ENCODE data around the gene GLI3. TPM values are rescaled to one million over a fixed set of nuclear protein-coding genes. Genes with fewer than 3 reads are reported as not detected.

Gene GLI3
- total and polyA plus RNA-seq, 3 experiments from 2014 or later: 0.16 to 0.46 (median 0.44) TPM

DNA sequence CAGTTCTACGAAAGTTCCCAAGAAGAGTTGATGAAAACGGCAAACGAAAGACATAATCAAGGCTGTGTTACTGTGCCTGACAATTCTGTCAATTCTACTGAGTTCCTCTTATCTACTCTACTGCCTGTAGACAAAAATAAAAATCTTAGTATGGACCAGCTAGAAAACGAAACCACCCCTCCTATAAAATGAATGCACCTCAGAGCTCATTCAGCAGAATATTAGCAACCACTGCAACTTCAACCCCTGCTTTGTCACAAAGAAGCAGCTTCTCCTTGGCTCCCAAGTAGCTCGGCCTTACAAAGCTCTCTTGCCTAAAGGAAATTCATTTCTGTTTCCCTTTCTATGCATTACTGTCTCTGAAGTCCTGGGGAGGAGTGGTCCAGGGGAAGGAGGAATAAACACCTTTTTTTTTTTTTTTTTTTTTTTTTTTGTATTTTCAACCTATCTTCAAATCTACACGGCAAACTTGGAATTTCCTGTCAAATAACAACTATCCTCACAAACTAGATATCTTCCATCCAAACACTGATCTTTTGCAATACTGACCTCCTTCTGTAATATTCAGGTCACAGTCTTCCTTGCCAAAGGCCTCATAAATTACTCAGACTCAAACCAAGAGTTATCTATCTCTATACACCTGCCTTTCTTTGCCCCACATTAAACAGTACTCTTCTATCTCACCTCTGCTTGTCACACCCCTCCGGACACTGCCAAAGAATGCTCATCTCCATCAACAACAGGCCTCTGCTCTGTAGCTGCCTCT lies 74.3 kb downstream of the GLI3 start:
- Histone ChIP-seq H3K27ac (ENCODE audit: low read depth, low read length) (no peak overlapping the region), H3K4me1 (ENCODE audit: insufficient read depth, low read length) (no peaks in the 10 kb centered on the region), H3K36me3 (ENCODE audit: insufficient read depth, low read length) (no peaks in the 10 kb centered on the region), H3K27me3 (ENCODE audit: insufficient read depth, low read length, poor library complexity, severe bottlenecking) (no peaks in the 10 kb centered on the region), H3K4me3 (ENCODE audit: low read length) (no peak overlapping the region), H3K9me3 (ENCODE audit: low read length) (no peaks in the 10 kb centered on the region)
- Mint-ChIP-seq H3K4me1 (no peaks in the 10 kb centered on the region), H3K27ac (no peak overlapping the region), H3K4me3 (no peak overlapping the region), H3K36me3 (no peaks in the 10 kb centered on the region), H3K27me3 (no peaks in the 10 kb centered on the region), H3K9me3 (peaks cover 0 to 3% (median 0%) of the 10 kb centered on the region in 5 donors)
- POLR2A ChIA-PET: no interaction called here
- DNase-seq: no peak
- CTCF ChIA-PET: no interaction called here

DNA sequence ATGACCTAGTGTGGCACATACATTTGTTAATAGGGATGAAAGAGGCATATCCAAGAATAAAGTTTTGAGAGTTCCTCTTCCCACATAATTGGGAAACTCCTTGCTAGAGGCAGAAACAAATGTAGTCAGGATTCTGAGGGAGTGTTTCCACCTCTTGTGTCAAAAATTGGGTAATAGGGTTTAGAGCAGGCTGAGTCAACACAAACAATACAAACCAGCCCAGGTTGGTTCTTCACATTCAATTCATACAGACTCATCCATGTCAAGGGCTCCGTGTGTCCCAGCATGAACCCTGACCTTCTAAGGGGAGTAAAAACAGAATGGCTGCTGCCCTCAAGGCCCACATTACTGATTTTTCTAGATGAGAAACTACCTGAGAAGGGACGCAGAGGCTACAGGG lies 75.3 kb downstream of the GLI3 start:
- DNase-seq: no peak
- no peaks in the 10 kb centered on the region for H3K4me1 ChIP-seq (ENCODE audit: insufficient read depth, low read length)
- H3K9me3 ChIP-seq (ENCODE audit: low read length): no peaks in the 10 kb centered on the region
- Mint-ChIP-seq H3K9me3 (peaks cover 0 to 3% (median 0%) of the 10 kb centered on the region in 5 donors), H3K4me3 (no peak overlapping the region), H3K27me3 (no peaks in the 10 kb centered on the region), H3K27ac (no peak overlapping the region), H3K4me1 (no peaks in the 10 kb centered on the region), H3K36me3 (no peaks in the 10 kb centered on the region)
- POLR2A ChIA-PET: no interaction called here
- H3K27me3 ChIP-seq (ENCODE audit: insufficient read depth, low read length, poor library complexity, severe bottlenecking): no peaks in the 10 kb centered on the region
- H3K27ac ChIP-seq (ENCODE audit: low read depth, low read length): no peak overlapping the region
- CTCF ChIA-PET: no interaction called here
- H3K36me3 ChIP-seq (ENCODE audit: insufficient read depth, low read length): no peaks in the 10 kb centered on the region
- H3K4me3 ChIP-seq (ENCODE audit: low read length): no peak overlapping the region

DNA sequence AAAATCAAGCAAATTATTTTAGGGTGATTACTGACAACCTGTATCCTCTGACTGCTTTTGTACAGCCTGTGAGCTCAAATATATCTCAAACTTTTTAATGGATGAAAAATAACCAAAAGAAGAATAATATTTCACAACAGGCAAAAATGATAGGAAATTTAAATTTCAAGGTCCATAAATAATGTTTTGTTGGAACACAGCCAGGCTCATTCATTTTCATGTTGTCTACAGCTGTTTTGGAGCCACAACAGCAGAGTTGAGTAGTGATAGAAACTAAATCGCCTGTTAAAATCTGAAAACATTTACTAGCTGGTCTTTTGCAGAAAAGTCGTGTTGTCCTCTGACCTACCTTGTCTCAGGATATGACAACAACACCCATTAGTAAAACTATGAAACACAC lies 75.9 kb downstream of the GLI3 start:
- ChIA-PET POLR2A (no interaction called here), CTCF (no interaction called here)
- Histone ChIP-seq H3K27me3 (ENCODE audit: insufficient read depth, low read length, poor library complexity, severe bottlenecking) (no peaks in the 10 kb centered on the region), H3K36me3 (ENCODE audit: insufficient read depth, low read length) (no peaks in the 10 kb centered on the region), H3K4me1 (ENCODE audit: insufficient read depth, low read length) (no peaks in the 10 kb centered on the region), H3K9me3 (ENCODE audit: low read length) (no peaks in the 10 kb centered on the region), H3K27ac (ENCODE audit: low read depth, low read length) (no peak overlapping the region), H3K4me3 (ENCODE audit: low read length) (no peak overlapping the region)
- Mint-ChIP-seq H3K4me1 (no peaks in the 10 kb centered on the region), H3K9me3 (peaks cover 0 to 3% (median 0%) of the 10 kb centered on the region in 5 donors), H3K36me3 (no peaks in the 10 kb centered on the region), H3K27me3 (no peaks in the 10 kb centered on the region), H3K27ac (no peak overlapping the region), H3K4me3 (no peak overlapping the region)
- DNase-seq: no peak

DNA sequence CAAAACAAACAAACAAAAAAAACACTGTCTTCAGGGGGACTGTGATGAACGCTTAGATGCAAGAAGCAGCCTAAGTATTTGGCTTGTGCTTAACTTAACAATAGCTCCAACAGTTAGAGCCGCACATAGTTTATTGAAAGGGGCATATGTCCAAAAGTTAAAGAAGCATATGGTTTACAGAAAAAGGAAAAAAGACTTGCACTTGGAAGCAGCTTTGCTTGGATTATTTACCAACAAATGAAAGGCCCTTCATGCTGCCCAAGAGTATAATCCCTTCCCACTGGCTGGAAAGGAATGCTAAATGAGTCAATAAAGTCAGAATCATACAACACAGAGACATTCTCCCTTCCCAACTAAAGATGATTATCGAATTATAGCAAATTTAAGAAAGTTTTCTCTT lies 77.9 kb downstream of the GLI3 start:
- POLR2A ChIA-PET: no interaction called here
- CTCF ChIA-PET: no interaction called here
- no peak for DNase-seq
- H3K27me3 ChIP-seq (ENCODE audit: insufficient read depth, low read length, poor library complexity, severe bottlenecking): no peaks in the 10 kb centered on the region
- H3K36me3 ChIP-seq (ENCODE audit: insufficient read depth, low read length): no peaks in the 10 kb centered on the region
- Mint-ChIP-seq H3K36me3 (no peaks in the 10 kb centered on the region), H3K27ac (no peak overlapping the region), H3K4me1 (no peaks in the 10 kb centered on the region), H3K4me3 (no peak overlapping the region), H3K27me3 (no peaks in the 10 kb centered on the region), H3K9me3 (peaks cover 0 to 3% (median 0%) of the 10 kb centered on the region in 5 donors)
- H3K4me1 ChIP-seq (ENCODE audit: insufficient read depth, low read length): no peaks in the 10 kb centered on the region
- no peaks in the 10 kb centered on the region for H3K9me3 ChIP-seq (ENCODE audit: low read length)
- no peak overlapping the region for H3K27ac ChIP-seq (ENCODE audit: low read depth, low read length)
- no peak overlapping the region for H3K4me3 ChIP-seq (ENCODE audit: low read length)

- H3K4me3 Mint-ChIP-seq: no peak overlapping the region
- no peaks in the 10 kb centered on the region for H3K9me3 Mint-ChIP-seq
- no peaks in the 10 kb centered on the region for H3K4me1 Mint-ChIP-seq
- H3K27ac ChIP-seq (ENCODE audit: low read depth, low read length): no peak overlapping the region
- ChIA-PET POLR2A (no interaction called here), CTCF (no interaction called here)
- peak overlapping the region in 1 of 8 donors; percentile 38 for H3K27ac Mint-ChIP-seq
- no peaks in the 10 kb centered on the region for H3K27me3 ChIP-seq (ENCODE audit: insufficient read depth, low read length, poor library complexity, severe bottlenecking)
- no peak overlapping the region for H3K4me3 ChIP-seq (ENCODE audit: low read length)
- no peaks in the 10 kb centered on the region for H3K36me3 Mint-ChIP-seq
- H3K9me3 ChIP-seq (ENCODE audit: low read length): no peaks in the 10 kb centered on the region
- H3K4me1 ChIP-seq (ENCODE audit: insufficient read depth, low read length): no peaks in the 10 kb centered on the region
- DNase-seq: no peak
- H3K27me3 Mint-ChIP-seq: no peaks in the 10 kb centered on the region
- H3K36me3 ChIP-seq (ENCODE audit: insufficient read depth, low read length): no peaks in the 10 kb centered on the region
Observed at GRCh38 chr7:42156967-42157721, 79.9 kb downstream of the GLI3 start.

GRCh38 chr7:42156291-42156865 lies 80.6 kb downstream of the GLI3 start:
- CTCF ChIA-PET: no interaction called here
- H3K4me3 Mint-ChIP-seq: no peak overlapping the region
- H3K9me3 Mint-ChIP-seq: no peaks in the 10 kb centered on the region
- H3K4me1 ChIP-seq (ENCODE audit: insufficient read depth, low read length): no peaks in the 10 kb centered on the region
- H3K36me3 ChIP-seq (ENCODE audit: insufficient read depth, low read length): no peaks in the 10 kb centered on the region
- H3K4me3 ChIP-seq (ENCODE audit: low read length): no peak overlapping the region
- H3K36me3 Mint-ChIP-seq: no peaks in the 10 kb centered on the region
- DNase-seq: no peak
- H3K27ac ChIP-seq (ENCODE audit: low read depth, low read length): no peak overlapping the region
- POLR2A ChIA-PET: no interaction called here
- no peaks in the 10 kb centered on the region for H3K27me3 ChIP-seq (ENCODE audit: insufficient read depth, low read length, poor library complexity, severe bottlenecking)
- no peaks in the 10 kb centered on the region for H3K4me1 Mint-ChIP-seq
- H3K27ac Mint-ChIP-seq: no peak overlapping the region
- no peaks in the 10 kb centered on the region for H3K27me3 Mint-ChIP-seq
- H3K9me3 ChIP-seq (ENCODE audit: low read length): no peaks in the 10 kb centered on the region

- no peaks in the 10 kb centered on the region for H3K36me3 Mint-ChIP-seq
- no peak overlapping the region for H3K4me3 ChIP-seq (ENCODE audit: low read length)
- CTCF ChIA-PET: no interaction called here
- H3K4me1 Mint-ChIP-seq: no peaks in the 10 kb centered on the region
- H3K4me1 ChIP-seq (ENCODE audit: insufficient read depth, low read length): no peaks in the 10 kb centered on the region
- no peaks in the 10 kb centered on the region for H3K9me3 Mint-ChIP-seq
- no peak overlapping the region for H3K27ac ChIP-seq (ENCODE audit: low read depth, low read length)
- H3K27ac Mint-ChIP-seq: no peak overlapping the region
- no peak overlapping the region for H3K4me3 Mint-ChIP-seq
- no peaks in the 10 kb centered on the region for H3K9me3 ChIP-seq (ENCODE audit: low read length)
- H3K27me3 ChIP-seq (ENCODE audit: insufficient read depth, low read length, poor library complexity, severe bottlenecking): no peaks in the 10 kb centered on the region
- H3K27me3 Mint-ChIP-seq: no peaks in the 10 kb centered on the region
- H3K36me3 ChIP-seq (ENCODE audit: insufficient read depth, low read length): no peaks in the 10 kb centered on the region
- POLR2A ChIA-PET: no interaction called here
- DNase-seq: no peak
Observed at GRCh38 chr7:42155584-42156290, 81.3 kb downstream of the GLI3 start.

GRCh38 chr7:42154173-42154572 lies 82.8 kb downstream of the GLI3 start:
- Histone ChIP-seq H3K9me3 (ENCODE audit: low read length) (no peaks in the 10 kb centered on the region), H3K4me1 (ENCODE audit: insufficient read depth, low read length) (no peaks in the 10 kb centered on the region), H3K36me3 (ENCODE audit: insufficient read depth, low read length) (no peaks in the 10 kb centered on the region), H3K4me3 (ENCODE audit: low read length) (no peak overlapping the region), H3K27me3 (ENCODE audit: insufficient read depth, low read length, poor library complexity, severe bottlenecking) (no peaks in the 10 kb centered on the region), H3K27ac (ENCODE audit: low read depth, low read length) (no peak overlapping the region)
- no peak for DNase-seq
- no peak overlapping the region for H3K4me3 Mint-ChIP-seq
- no peaks in the 10 kb centered on the region for H3K36me3 Mint-ChIP-seq
- ChIA-PET CTCF (no interaction called here), POLR2A (no interaction called here)
- H3K27ac Mint-ChIP-seq: no peak overlapping the region
- no peaks in the 10 kb centered on the region for H3K27me3 Mint-ChIP-seq
- H3K9me3 Mint-ChIP-seq: no peaks in the 10 kb centered on the region
- no peaks in the 10 kb centered on the region for H3K4me1 Mint-ChIP-seq

Data from CD8-positive, alpha-beta memory T cell (primary cell).